Occipital lobe (tissue), 3 donors: ENCODE measurements around the gene ABCD2. TPM values are rescaled to one million over a fixed set of nuclear protein-coding genes. Genes with fewer than 3 reads are reported as not detected.
"Not testable (repeated sequence)": the region's sequence is repeated elsewhere in the genome, so short reads cannot be mapped to it uniquely, and the experiment has no call there.

Experiments used
- DNase-seq: peaks from one replicate; lab custom pipeline; 2025; lab: John Stamatoyannopoulos, UW
- small RNA-seq: library from RNA; depleted of rRNA; stranded (forward); fragments of <200 nt; gene quantifications from one replicate; pipeline ENCODE3, GENCODE V24; 2014
- total RNA-seq: library from RNA; depleted of rRNA; stranded (reverse); fragments of >200 nt; gene quantifications from one replicate; pipeline ENCODE4 v1.2.3, GENCODE V29; 2014

Gene ABCD2
- total RNA-seq, 1 donor from 2014 or later, result 20.4 TPM

DNA sequence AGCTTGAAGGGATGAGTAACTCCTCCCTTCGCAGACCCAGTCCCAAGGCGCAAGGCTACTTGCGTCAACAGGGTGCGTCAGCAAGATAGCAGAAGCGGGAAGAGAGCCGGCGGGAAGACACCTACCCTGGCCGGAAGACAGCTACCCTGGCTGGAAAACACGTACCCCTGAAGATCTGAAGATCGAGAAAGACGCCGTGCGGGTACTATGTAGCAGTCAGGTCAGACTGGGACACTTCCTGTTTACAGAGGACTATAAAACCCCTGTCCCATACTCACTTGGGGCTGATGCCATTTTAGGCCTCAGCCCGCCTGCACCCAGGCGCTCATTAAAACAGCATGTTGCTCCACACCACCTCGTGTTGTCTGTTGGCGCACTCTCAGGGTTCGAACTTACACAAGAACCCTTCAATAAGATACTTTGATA is 80.9 kb downstream of the ABCD2 start:
- DNase-seq, result no peak

GRCh38 chr12:39533951-39534350 is 85.7 kb downstream of the ABCD2 start:
- no peak for DNase-seq

DNA sequence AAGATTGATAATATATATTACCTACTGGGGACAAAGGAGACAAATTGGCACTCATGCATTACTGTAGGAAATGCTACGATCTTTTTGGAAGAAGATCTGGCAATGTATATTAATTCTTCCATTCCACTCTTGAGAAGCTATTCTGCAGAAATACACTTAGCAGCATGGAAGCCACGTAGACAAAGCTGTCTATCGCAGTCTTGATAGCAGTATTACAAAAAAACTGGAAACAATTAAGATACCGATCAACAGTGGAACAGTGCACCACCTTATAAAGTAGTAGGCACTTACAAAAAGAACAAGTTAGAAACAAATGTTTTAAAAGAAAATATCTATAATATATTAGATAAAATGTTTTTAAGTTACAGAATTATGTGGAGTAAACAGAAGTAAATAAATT is 87.2 kb downstream of the ABCD2 start:
- no peak for DNase-seq

GRCh38 chr12:39526974-39527373 is 92.6 kb downstream of the ABCD2 start:
- DNase-seq, result no peak

DNA sequence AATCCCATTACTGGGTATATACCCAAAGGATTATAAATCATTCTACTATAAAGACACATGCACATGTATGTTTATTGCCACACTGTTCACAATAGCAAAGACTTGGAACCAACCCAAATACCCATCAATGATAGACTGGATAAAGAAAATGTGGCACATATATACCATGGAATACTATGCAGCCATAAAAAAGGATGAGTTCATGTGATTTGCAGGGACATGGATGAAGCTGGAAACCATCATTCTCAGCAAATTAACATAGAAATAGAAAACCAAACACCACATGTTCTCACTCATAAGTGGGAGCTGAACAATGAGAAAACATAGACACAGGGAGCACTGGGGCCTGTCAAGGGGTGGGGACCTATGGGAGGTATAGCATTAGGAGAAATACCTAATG is 97.4 kb downstream of the ABCD2 start:
- not testable (repeated sequence) for DNase-seq

DNA sequence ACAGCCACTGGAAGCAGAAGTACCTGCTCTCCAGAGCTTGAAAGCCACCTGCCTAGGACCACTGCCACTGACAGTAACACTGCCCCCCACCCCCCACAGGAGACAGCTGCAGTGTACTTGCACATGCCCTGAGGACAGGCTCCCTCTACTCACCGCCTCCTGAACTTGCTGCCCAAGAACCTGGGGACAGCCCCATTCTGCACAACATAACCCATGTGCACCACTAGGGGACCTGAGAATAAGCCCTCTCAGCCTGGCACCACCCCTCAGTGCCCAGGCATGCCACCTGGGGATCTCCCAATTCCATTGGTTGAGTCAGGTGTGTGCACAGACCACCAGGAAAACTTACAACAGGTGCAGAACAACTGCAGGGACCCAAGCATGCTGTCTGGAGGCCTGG is 109.6 kb downstream of the ABCD2 start:
- no peak for DNase-seq

GRCh38 chr12:39505554-39505953 is 114.0 kb downstream of the ABCD2 start:
- no peak for DNase-seq

DNA sequence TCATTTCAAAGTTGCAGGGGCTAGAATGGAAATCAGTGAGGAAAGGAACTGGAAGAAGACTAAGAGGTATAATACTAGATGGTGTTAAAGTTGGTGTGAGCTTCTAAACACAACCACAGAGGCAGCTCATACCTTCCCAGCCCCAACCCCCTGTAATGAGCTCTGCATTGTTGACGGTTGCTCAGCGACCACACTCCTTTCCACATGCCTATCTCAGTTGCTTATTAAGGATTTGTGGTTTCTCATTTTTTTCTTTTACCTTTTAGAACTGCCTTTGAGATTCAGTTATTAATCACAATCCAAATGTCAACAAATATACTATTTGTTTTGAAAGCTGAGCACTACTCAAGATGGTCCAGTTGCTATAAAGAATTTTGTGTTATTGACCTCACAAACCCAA is 114.6 kb downstream of the ABCD2 start:
- DNase-seq, result no peak

DNA sequence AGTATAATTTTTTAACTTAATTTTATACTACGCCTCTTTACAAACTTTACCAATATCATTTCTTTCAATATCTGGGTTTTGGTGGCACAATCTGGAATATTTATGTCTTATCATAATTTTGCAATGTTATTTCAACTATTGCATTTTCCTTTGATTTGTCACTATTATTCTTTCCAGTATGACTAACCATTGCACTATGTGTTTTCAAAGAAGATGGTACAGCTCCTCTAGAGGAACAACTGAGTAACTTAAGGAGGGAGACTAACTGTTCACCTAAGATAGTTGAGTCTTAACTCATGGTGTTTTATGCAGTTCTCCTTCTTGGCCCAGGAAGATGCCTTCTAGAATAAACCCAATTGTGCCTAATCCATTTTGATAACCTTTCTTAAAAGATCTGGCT is 116.2 kb downstream of the ABCD2 start:
- no peak for DNase-seq

DNA sequence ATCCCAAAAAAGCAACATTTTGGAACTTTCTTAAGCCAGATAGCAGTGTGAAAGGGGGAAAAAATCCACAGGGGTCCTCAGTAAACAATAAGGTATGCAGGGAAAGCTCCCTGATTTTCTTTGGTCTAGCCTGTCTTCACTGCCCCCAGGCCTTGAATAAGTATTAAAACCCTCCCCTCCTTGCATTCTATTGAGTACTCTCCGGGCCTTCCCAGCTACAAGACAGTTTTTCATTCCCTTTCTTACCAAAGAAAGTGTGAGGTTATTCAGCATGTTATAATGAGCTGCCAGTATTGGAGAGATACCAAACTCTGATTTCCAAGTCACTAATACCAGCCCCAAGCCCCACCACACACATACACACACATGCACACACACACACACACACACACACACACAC is 116.9 kb downstream of the ABCD2 start:
- DNase-seq, result no peak

Small RNA genes lying within 50 kb of the gene (small RNA-seq; reads per million reads assigned to genes)
- not detected for gene AC121334.2

Other genes with a start within 250 kb of the ABCD2 start
- 202 TPM for gene KIF21A, start 176.7 kb downstream of the ABCD2 start, total RNA-seq